WTC11 (cell line): ENCODE data around the gene CLEC2L. TPM values are rescaled to one million over a fixed set of nuclear protein-coding genes. Genes with fewer than 3 reads are reported as not detected.

Experiments used
- ATAC-seq: fragments of 200-7000 bp; cut with Tn5 transposase; 2 replicates; pipeline ENCODE4 v1.10.0; 2021; ENCODE audit warnings: mild to moderate bottlenecking, moderate library complexity
- CTCF ChIA-PET: fragments of 300-600 bp; sonication (Branson Sonifier 250); formaldehyde crosslinking; loops from one replicate; lab custom pipeline; 2021; ENCODE audit warnings: antibody characterized with exemption; lab: Charles Lee
- POLR2A ChIA-PET: fragments of 350-600 bp; sonication (Branson Sonifier 250); formaldehyde crosslinking; loops from one replicate; lab custom pipeline; 2021; ENCODE audit warnings: antibody characterized with exemption; lab: Charles Lee
- DNase-seq: peaks from one replicate; pipeline ENCODE4 v3.0.0; 2021; ENCODE audit warnings: low spot score
- H3K27ac Mint-ChIP-seq: 2 replicates; pipeline ENCODE4 v1.8.0; 2021; ENCODE audit warnings: mixed read lengths
- H3K27me3 Mint-ChIP-seq: 2 replicates; pipeline ENCODE4 v1.8.0; 2021; ENCODE audit warnings: low read depth, mild to moderate bottlenecking, moderate library complexity, mixed read lengths
- H3K36me3 Mint-ChIP-seq: 2 replicates; pipeline ENCODE4 v1.8.0; 2021; ENCODE audit warnings: mixed read lengths
- H3K4me1 Mint-ChIP-seq: 2 replicates; pipeline ENCODE4 v1.8.0; 2022; ENCODE audit warnings: mixed read lengths
- H3K4me3 Mint-ChIP-seq: 2 replicates; pipeline ENCODE4 v1.8.0; 2021; ENCODE audit warnings: mild to moderate bottlenecking, moderate library complexity, mixed read lengths
- H3K9me3 Mint-ChIP-seq: 2 replicates; pipeline ENCODE4 v1.8.0; 2021; ENCODE audit warnings: mixed read lengths
- AFF4 ChIP-seq: sonication (generic); formaldehyde crosslinking; IDR thresholded peaks from 2 replicates; pipeline ENCODE4 v1.8.1; 2023; ENCODE audit warnings: mild to moderate bottlenecking, missing genetic modification reagents, borderline replicate concordance
- ATF1 ChIP-seq: sonication (generic); formaldehyde crosslinking; IDR thresholded peaks from 2 replicates; pipeline ENCODE4 v1.8.1; 2023; ENCODE audit warnings: mild to moderate bottlenecking, moderate library complexity, missing genetic modification reagents
- ATF6 ChIP-seq: sonication (generic); formaldehyde crosslinking; IDR thresholded peaks from 2 replicates; pipeline ENCODE4 v1.8.1; 2023; ENCODE audit warnings: mild to moderate bottlenecking, missing genetic modification reagents
- CDX4 ChIP-seq: fragments of 250-450 bp; sonication (Bioruptor Pico); IDR thresholded peaks from 2 replicates; pipeline ENCODE4 v1.9.0; 2021; ENCODE audit warnings: moderate library complexity, mild to moderate bottlenecking, inconsistent platforms, borderline replicate concordance
- ESRRA ChIP-seq: sonication (generic); formaldehyde crosslinking; IDR thresholded peaks from 2 replicates; pipeline ENCODE4 v1.8.1; 2022; ENCODE audit warnings: mild to moderate bottlenecking, missing genetic modification reagents, borderline replicate concordance
- FOXK1 ChIP-seq: sonication (generic); formaldehyde crosslinking; IDR thresholded peaks from 2 replicates; pipeline ENCODE4 v1.8.0; 2022; ENCODE audit warnings: mild to moderate bottlenecking, moderate library complexity, missing genetic modification reagents
- FOXP4 ChIP-seq: sonication (generic); formaldehyde crosslinking; IDR thresholded peaks from 2 replicates; pipeline ENCODE4 v1.8.0; 2022; ENCODE audit warnings: mild to moderate bottlenecking, missing genetic modification reagents
- GABPB1 ChIP-seq: sonication (generic); formaldehyde crosslinking; IDR thresholded peaks from 2 replicates; pipeline ENCODE4 v1.8.1; 2023; ENCODE audit warnings: mild to moderate bottlenecking, missing genetic modification reagents
- GRHL2 ChIP-seq: fragments of 250-450 bp; sonication (Bioruptor Pico); IDR thresholded peaks from 2 replicates; pipeline ENCODE4 v1.8.0; 2022; ENCODE audit warnings: mild to moderate bottlenecking, moderate library complexity; ENCODE audit not compliant: insufficient replicate concordance, severe bottlenecking
- HMGA2 ChIP-seq: fragments of 250-450 bp; sonication (Bioruptor Pico); IDR thresholded peaks from 2 replicates; pipeline ENCODE4 v1.4.0; 2021; ENCODE audit warnings: mild to moderate bottlenecking, moderate library complexity
- JUN ChIP-seq: sonication (generic); formaldehyde crosslinking; IDR thresholded peaks from 2 replicates; pipeline ENCODE4 v1.8.0; 2023; ENCODE audit warnings: mild to moderate bottlenecking, missing genetic modification reagents
- MLX ChIP-seq: sonication (generic); formaldehyde crosslinking; IDR thresholded peaks from 2 replicates; pipeline ENCODE4 v1.8.1; 2023; ENCODE audit warnings: mild to moderate bottlenecking, missing genetic modification reagents, moderate library complexity
- NFATC4 ChIP-seq: fragments of 250-450 bp; sonication (Bioruptor Pico); IDR thresholded peaks from 2 replicates; pipeline ENCODE4 v1.9.0; 2021; ENCODE audit warnings: mild to moderate bottlenecking
- NFE2L1 ChIP-seq: sonication (generic); formaldehyde crosslinking; IDR thresholded peaks from 2 replicates; pipeline ENCODE4 v1.8.1; 2023; ENCODE audit warnings: missing genetic modification reagents
- NFYB ChIP-seq: sonication (generic); formaldehyde crosslinking; conservative IDR thresholded peaks from 2 replicates; pipeline ENCODE4 v1.8.0; 2022; ENCODE audit warnings: low read depth, missing genetic modification reagents
- OVOL2 ChIP-seq: fragments of 250-450 bp; sonication (Bioruptor Pico); IDR thresholded peaks from 2 replicates; pipeline ENCODE4 v1.9.0; 2021; ENCODE audit warnings: mild to moderate bottlenecking, borderline replicate concordance
- TCF7 ChIP-seq: sonication (generic); formaldehyde crosslinking; IDR thresholded peaks from 2 replicates; pipeline ENCODE4 v1.8.0; 2022; ENCODE audit warnings: mild to moderate bottlenecking, low read depth, missing genetic modification reagents, moderate library complexity
- ZNF138 ChIP-seq: sonication (generic); formaldehyde crosslinking; conservative IDR thresholded peaks from 2 replicates; pipeline ENCODE4 v1.8.1; 2022; ENCODE audit warnings: mild to moderate bottlenecking, moderate library complexity, missing genetic modification reagents
- ZNF396 ChIP-seq: fragments of 250-450 bp; sonication (Bioruptor Pico); IDR thresholded peaks from 2 replicates; pipeline ENCODE4 v1.8.0; 2021; ENCODE audit warnings: mild to moderate bottlenecking, moderate library complexity, borderline replicate concordance
- ZNF423 ChIP-seq: fragments of 250-450 bp; sonication (Bioruptor Pico); IDR thresholded peaks from 2 replicates; pipeline ENCODE4 v2.1.2; 2022; ENCODE audit warnings: mild to moderate bottlenecking, moderate library complexity
- total RNA-seq: library from RNA; stranded (reverse); gene quantifications from 3 replicates; pipeline ENCODE4 v1.2.3, GENCODE V29; 2021

The CLEC2L gene
- total RNA-seq, 1 experiment from 2014 or later: 0.13 TPM

- TF ChIP-seq ZNF396 (CRISPR knock-in tag) (no peak), NFYB (CRISPR knock-in tag) (no peak), OVOL2 (CRISPR knock-in tag) (no peak), AFF4 (CRISPR knock-in tag) (no peak), NFATC4 (CRISPR knock-in tag) (no peak)
Observed at GRCh38 chr7:139572704-139573385, 49.4 kb downstream of the CLEC2L start (continued).

GRCh38 chr7:139573871-139574270 is 50.4 kb downstream of the CLEC2L start:
- Mint-ChIP-seq H3K9me3 (no peaks in the 10 kb centered on the region), H3K27me3 (no peaks in the 10 kb centered on the region), H3K36me3 (no peaks in the 10 kb centered on the region), H3K27ac (no peak overlapping the region), H3K4me1 (0 out of 2 replicates have a peak, but pooled peaks cover 4% of the 10 kb centered on the region), H3K4me3 (no peak overlapping the region)
- no peak for DNase-seq
- POLR2A ChIA-PET: no interaction called here
- CTCF ChIA-PET: interaction anchor here (0.6 to 1.1 kb wide), 2 partner anchors 15 to 73 kb away, joined by 3 read pairs; no protein-coding TSS in a partner anchor
- TF ChIP-seq NFE2L1 (CRISPR knock-in tag): no peak
- no peak for ATAC-seq

- Mint-ChIP-seq H3K9me3 (no peaks in the 10 kb centered on the region), H3K4me3 (no peak overlapping the region), H3K27me3 (no peaks in the 10 kb centered on the region), H3K4me1 (0 out of 2 replicates have a peak, but pooled peaks cover 4% of the 10 kb centered on the region), H3K36me3 (no peaks in the 10 kb centered on the region), H3K27ac (no peak overlapping the region)
- DNase-seq: no peak
- ChIA-PET CTCF (interaction anchor here (1.1 kb wide), 1 partner anchor 72 kb away, joined by 3 read pairs; no protein-coding TSS in a partner anchor), POLR2A (no interaction called here)
- ATAC-seq: no peak
- no peak for TF ChIP-seq ZNF138 (CRISPR knock-in tag)
- no peak for TF ChIP-seq HMGA2 (CRISPR knock-in tag)
- TF ChIP-seq FOXP4 (CRISPR knock-in tag): no peak
- no peak for TF ChIP-seq ESRRA
- no peak for TF ChIP-seq FOXK1 (CRISPR knock-in tag)
- TF ChIP-seq MLX (CRISPR knock-in tag): no peak
- TF ChIP-seq ATF1 (CRISPR knock-in tag): no peak
- TF ChIP-seq ATF6 (CRISPR knock-in tag): no peak
- TF ChIP-seq CDX4: no peak
- TF ChIP-seq GABPB1: no peak
- no peak for TF ChIP-seq GRHL2 (CRISPR knock-in tag)
- no peak for TF ChIP-seq TCF7
- TF ChIP-seq ZNF423 (CRISPR knock-in tag): no peak
- TF ChIP-seq JUN (CRISPR knock-in tag): no peak
Observed at GRCh38 chr7:139574618-139575337, 51.3 kb downstream of the CLEC2L start.
